Ovary (tissue), 3 donors: Measurements from ENCODE around the gene LUC7L3.

Experiments used
- CTCF ChIP-seq, 3 donors: fragments of 450-650 bp in 2 of 3; fragments of 200-600 bp in 1 of 3; IDR thresholded peaks; one replicate each; pipeline versions ENCODE4 v1.5.1 to v1.8.0; 2016 to 2022; ENCODE audit warnings: antibody characterized with exemption in 3 of 3, mild to moderate bottlenecking in 1 of 3
- EP300 ChIP-seq: sonication (generic); formaldehyde crosslinking; IDR thresholded peaks from one replicate; pipeline ENCODE4 v1.6.1; 2017; ENCODE audit warnings: antibody characterized with exemption
- POLR2A ChIP-seq: fragments of 450-650 bp; IDR thresholded peaks from one replicate; pipeline ENCODE4 v1.6.1; 2017; ENCODE audit warnings: antibody characterized with exemption, mild to moderate bottlenecking, moderate library complexity
- donor health status: DM: no; HTN: no; CAD: no.

GRCh38 chr17:50793007-50793406 lies 73.6 kb downstream of the LUC7L3 start:
- TF ChIP-seq CTCF (IDR thresholded peaks at IDR 0.05) (no peak), POLR2A (no peak), EP300 (no peak)
